Epithelial cell of esophagus (primary cell): Measurements from ENCODE around the gene SP3.

ENCODE experiments used
- DNase-seq: peaks from one replicate; pipeline ENCODE4 v3.0.0; 2010; ENCODE audit warnings: low read depth
- H3K4me3 ChIP-seq: 2 replicates; pipeline ENCODE4 v1.5.1; 2011; ENCODE audit warnings: mild to moderate bottlenecking, low read length, control low read depth
- CTCF ChIP-seq: IDR thresholded peaks from 2 replicates; pipeline ENCODE4 v1.5.1; 2011; ENCODE audit warnings: low read depth, mild to moderate bottlenecking, low read length, control low read depth, inconsistent platforms; ENCODE audit not compliant: insufficient read depth; ENCODE audit errors: missing control alignments

The SP3 gene

GRCh38 chr2:173922068-173922467, 43.1 kb downstream of the SP3 start:
- TF ChIP-seq CTCF: no peak
- DNase-seq: no peak
- H3K4me3 ChIP-seq: no peak overlapping the region

GRCh38 chr2:173914055-173914927, 50.9 kb downstream of the SP3 start:
- peak; percentile 85 for DNase-seq
- no peak overlapping the region for H3K4me3 ChIP-seq
- TF ChIP-seq CTCF: no peak

GRCh38 chr2:173909846-173910245, 55.3 kb downstream of the SP3 start:
- TF ChIP-seq CTCF: no peak
- no peak for DNase-seq
- no peak overlapping the region for H3K4me3 ChIP-seq

GRCh38 chr2:173906626-173907025, 58.5 kb downstream of the SP3 start:
- no peak for TF ChIP-seq CTCF
- DNase-seq: no peak
- H3K4me3 ChIP-seq: no peak overlapping the region

- DNase-seq: peak; percentile 46
- no peak for TF ChIP-seq CTCF
- no peak overlapping the region for H3K4me3 ChIP-seq
Observed at GRCh38 chr2:173903601-173904394, 61.4 kb downstream of the SP3 start.

- DNase-seq: no peak
- TF ChIP-seq CTCF: no peak
- no peak overlapping the region for H3K4me3 ChIP-seq
Observed at GRCh38 chr2:173898996-173899395, 66.2 kb downstream of the SP3 start.
